ENCODE data around the gene JAG2.

The JAG2 gene

GRCh38 chr14:105124823-105125222 lies 43.8 kb downstream of the JAG2 start:
- no peak overlapping the region for H3K4me3 ChIP-seq (ENCODE audit: low read depth, low read length)
- DNase-seq (ENCODE audit: low read depth) = no peak
- TF ChIP-seq CTCF (IDR thresholded peaks at IDR 0.05; ENCODE audit: low read depth, low read length, missing control alignments) = no peak

GRCh38 chr14:105123981-105124765 lies 44.4 kb downstream of the JAG2 start:
- no peak overlapping the region for H3K4me3 ChIP-seq (ENCODE audit: low read depth, low read length)
- DNase-seq (ENCODE audit: low read depth) = no peak
- TF ChIP-seq CTCF (IDR thresholded peaks at IDR 0.05; ENCODE audit: low read depth, low read length, missing control alignments) = no peak

- TF ChIP-seq CTCF (IDR thresholded peaks at IDR 0.05; ENCODE audit: low read depth, low read length, missing control alignments) = no peak
- no peak overlapping the region for H3K4me3 ChIP-seq (ENCODE audit: low read depth, low read length)
- no peak for DNase-seq (ENCODE audit: low read depth)
Observed at GRCh38 chr14:105123064-105123665, 45.4 kb downstream of the JAG2 start.

- no peak for DNase-seq (ENCODE audit: low read depth)
- TF ChIP-seq CTCF (IDR thresholded peaks at IDR 0.05; ENCODE audit: low read depth, low read length, missing control alignments) = no peak
- H3K4me3 ChIP-seq (ENCODE audit: low read depth, low read length) = no peak overlapping the region
Observed at GRCh38 chr14:105120056-105120455, 48.5 kb downstream of the JAG2 start.

- TF ChIP-seq CTCF (IDR thresholded peaks at IDR 0.05; ENCODE audit: low read depth, low read length, missing control alignments) = no peak
- H3K4me3 ChIP-seq (ENCODE audit: low read depth, low read length) = no peak overlapping the region
- no peak for DNase-seq (ENCODE audit: low read depth)
Observed at GRCh38 chr14:105119408-105120025, 49.1 kb downstream of the JAG2 start.

GRCh38 chr14:105118646-105119407 lies 49.7 kb downstream of the JAG2 start:
- no peak for TF ChIP-seq CTCF (IDR thresholded peaks at IDR 0.05; ENCODE audit: low read depth, low read length, missing control alignments)
- no peak overlapping the region for H3K4me3 ChIP-seq (ENCODE audit: low read depth, low read length)
- DNase-seq (ENCODE audit: low read depth) = no peak

All from GM12864 (cell line).